ENCODE measurements around the gene MEA1. TPM values are rescaled to one million over a fixed set of nuclear protein-coding genes. Genes with fewer than 3 reads are reported as not detected.

MEA1 gene
- polyA plus RNA-seq, 4 donors = 75.3 to 104 (median 87.6) TPM

DNA sequence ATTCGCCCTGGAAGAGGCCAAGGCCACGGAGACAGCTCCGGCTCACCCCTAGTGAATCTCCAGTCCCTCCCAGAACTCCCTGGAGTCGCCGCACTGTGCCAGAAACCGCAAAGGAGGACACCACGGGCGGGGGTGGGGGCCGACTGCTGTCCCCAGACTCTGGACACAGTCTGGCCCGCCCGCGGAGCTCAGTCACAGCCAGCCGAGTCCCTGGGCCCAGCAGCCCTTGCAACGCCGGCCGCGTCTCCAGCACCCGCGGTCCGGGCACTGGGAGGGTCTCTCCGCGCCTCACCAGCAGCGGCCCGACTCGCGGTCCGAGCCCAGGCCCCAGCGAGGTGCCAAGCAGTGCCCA, 35.3 kb downstream of the MEA1 start:
- no peak for DNase-seq (ENCODE audit: low read depth in 4 of 4, low spot score in 2 of 4)

- no peak for DNase-seq (ENCODE audit: low read depth in 4 of 4, low spot score in 2 of 4)
Observed at GRCh38 chr6:42974919-42975505, 38.7 kb downstream of the MEA1 start.

DNA sequence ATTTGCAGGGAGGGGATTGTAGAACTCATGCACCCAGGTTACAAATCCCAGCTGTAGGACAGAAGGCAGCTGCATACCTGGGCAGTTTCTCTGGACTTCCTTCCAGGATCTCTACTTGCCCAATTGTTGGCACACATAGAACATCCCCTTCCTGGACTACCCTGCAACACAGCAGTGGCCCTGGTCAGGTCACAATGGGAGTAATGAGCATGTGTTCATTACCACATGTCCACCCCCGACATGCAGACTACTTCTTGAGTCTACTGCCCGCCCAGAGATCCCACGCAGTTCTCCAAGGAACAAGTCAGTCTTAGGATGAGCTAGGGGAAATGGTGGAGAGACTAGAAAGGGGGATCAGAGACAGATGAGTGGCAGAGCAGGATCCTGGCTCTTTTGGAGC, 39.8 kb downstream of the MEA1 start:
- DNase-seq (ENCODE audit: low read depth in 4 of 4, low spot score in 2 of 4) = no peak

DNA sequence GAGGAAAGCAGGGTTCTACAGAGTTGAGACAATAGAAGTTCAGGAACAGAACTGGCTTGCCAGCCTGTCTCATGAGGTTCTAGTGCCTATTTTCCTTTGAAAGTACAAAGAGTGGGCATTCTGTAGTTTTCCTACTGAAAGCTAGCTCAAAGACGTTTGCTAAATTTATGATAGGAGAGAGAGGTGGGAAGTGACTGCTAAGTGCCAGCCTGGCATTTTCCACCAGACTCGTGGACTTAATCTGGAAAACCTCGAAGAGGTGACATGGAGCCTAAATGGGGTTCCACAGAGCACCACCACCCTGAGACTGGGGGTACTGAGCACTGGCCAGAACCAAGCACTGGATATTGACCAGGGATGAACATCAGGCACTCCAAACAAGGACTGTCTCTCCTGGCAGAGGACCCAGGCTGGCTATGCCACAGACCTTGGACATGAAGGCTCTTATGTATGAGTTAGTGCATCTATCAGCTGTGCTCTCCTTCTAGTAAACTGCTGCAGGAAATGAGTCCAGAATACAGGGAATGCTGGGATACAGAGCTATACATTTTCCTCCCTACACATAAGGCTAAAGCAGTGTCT, 41.9 kb downstream of the MEA1 start:
- DNase-seq (ENCODE audit: low read depth in 4 of 4, low spot score in 2 of 4) = no peak

DNA sequence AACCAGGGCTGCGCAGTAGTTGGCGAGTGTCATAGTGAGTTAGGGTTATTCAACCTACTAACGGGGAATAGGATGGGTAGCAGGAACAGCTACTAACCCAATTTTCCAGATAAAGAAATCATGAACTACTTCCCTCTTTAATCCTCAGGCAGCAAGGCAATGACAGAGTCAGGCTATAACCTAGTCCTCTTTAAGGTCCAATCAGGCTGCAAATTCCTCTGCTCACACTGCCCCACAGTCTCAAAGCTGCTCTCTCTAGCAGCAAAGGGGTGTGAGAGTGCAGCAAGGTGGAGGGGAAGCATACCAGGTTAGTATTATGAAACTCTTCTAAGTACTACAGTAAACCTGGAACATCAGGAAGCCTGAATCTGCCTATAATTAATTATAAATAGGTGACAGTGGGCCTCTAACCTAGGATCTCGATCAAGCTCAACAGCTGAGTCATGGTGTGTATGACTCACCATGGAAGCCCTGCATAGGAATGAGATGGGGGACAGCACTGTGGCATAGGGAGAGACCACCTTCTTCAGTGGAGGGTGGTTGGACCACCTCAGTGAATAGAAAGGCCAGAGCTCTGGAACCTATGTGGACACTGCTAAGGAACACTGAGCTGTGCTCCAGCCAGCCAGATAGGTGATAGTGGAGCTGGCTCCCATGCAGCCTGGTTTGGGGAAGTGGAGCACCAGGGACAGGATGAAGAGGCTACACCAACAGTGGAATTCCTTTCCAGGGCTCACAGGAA, 42.7 kb downstream of the MEA1 start:
- DNase-seq (ENCODE audit: low read depth in 4 of 4, low spot score in 2 of 4) = no peak

- no peak for DNase-seq (ENCODE audit: low read depth in 4 of 4, low spot score in 2 of 4)
Observed at GRCh38 chr6:42969934-42970333, 43.8 kb downstream of the MEA1 start.

DNA sequence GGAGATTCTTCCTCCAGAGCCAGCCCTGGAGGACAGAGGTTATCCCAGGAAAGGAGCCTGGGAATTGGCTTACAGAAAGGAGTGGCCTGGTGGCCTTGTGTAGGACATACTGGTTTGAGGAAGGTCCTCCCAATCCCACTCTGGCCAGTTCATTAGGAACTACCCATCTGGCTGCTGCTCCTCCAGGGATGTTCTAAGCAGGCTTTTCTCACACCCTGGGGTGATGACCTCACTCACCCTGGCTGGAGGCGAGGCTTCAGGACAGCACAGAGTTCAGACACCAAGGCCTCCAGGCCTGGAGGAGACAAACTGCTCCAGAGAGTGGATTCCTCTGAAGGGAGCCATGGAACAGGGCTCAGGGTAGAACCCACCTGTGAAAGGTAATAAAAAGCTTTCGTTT, 44.3 kb downstream of the MEA1 start:
- DNase-seq (ENCODE audit: low read depth in 4 of 4, low spot score in 2 of 4) = no peak

DNA sequence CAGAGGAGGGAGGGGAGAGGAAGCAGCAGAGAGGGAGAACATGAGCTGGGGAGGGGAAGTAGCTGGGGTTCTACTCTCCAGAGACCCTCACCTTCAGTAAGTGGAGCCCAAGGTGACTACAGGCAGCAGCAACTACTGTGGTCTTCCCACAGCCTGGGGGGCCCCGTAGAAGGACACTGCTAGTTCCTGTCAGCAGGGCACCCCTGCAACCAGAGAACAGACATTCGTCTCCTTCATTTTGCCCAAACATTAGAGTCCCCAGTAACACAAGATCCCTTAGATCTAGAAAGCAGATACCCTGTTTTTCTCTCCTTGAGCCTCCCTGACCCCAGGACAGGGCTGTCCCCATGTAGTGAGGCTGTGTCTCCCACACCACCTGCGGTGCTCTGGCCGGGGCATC, 45.0 kb downstream of the MEA1 start:
- no peak for DNase-seq (ENCODE audit: low read depth in 4 of 4, low spot score in 2 of 4)

- DNase-seq (ENCODE audit: low read depth in 4 of 4, low spot score in 2 of 4) = no peak
Observed at GRCh38 chr6:42968126-42968701, 45.5 kb downstream of the MEA1 start.

DNA sequence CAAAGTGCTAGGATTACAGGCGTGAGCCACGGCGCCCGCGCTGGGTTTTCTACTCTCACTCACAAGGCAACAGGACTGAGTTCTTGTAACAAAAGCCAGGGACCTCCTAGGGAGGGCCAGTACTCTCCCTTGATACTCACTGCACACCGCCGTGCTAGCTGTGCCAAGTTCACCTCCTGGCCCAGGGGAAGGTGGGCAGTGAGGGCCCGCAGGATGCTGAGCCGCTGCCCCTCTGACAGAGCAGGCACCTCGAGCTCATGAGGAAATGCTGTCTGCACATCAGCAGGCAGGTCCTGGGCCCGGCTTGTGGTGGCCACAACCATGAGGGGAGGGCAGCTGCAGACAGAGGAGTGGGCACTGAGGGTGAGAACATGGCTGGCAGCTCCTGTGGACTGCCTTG, 46.5 kb downstream of the MEA1 start:
- no peak for DNase-seq (ENCODE audit: low read depth in 4 of 4, low spot score in 2 of 4)

DNA sequence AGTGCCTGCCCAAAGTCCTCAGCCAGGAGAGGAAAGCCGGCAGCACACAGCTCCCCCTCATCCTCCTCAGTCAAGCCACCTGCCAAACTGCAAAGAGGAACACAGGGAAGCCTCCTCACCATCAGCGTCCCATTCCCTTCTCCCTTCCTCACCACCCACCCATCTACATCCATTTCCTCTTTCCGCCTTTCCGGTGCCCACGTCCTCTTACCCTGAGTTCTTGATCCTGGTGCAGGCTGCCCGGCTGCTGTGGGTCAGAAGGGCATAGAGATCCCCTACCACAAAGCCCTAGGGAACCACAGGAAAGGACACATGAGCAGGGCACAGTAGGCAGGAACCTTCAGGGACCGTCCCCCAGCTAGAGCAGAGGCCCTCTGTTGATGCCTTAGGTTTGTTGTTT, 47.2 kb downstream of the MEA1 start:
- DNase-seq (ENCODE audit: low read depth in 4 of 4, low spot score in 2 of 4) = no peak

DNA sequence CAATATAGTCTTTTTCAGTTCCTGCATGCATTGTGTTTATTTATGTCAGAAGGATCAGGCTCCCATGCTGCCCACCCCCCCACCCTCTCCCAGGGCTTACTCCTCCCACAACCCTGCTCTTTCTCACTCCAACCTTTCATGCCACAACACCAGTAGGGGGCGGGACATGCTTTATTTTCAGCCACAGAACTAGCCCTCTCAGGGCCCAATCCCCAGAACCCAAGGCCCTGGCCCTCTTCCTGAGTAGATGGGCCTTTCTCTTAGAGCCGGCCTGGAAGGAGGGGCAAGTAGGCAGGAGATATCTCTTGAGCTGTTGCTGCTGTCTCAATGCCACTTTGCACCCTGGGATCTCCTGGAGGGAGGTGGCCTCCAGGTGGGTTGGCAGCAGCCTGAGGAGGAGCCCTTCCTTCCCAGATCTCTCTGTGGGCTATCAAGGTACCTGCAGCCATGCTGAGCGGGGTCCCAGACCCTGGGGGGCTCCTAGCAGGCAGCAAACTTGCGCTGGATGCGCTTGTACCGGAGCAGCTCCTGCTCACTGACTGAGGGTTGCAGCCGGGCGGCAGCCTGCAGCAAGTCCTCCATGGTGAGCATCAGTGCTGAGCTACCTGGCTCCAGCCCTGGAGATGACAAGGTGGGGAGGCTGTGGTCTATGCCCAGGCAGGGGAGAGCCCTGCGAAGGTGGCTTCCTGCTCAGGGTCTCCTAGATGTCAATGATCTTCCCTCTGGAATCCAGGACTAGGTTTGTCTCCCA, 49.7 kb downstream of the MEA1 start:
- no peak for DNase-seq (ENCODE audit: low read depth in 4 of 4, low spot score in 2 of 4)

- DNase-seq (ENCODE audit: low read depth in 4 of 4, low spot score in 2 of 4) = no peak
Observed at GRCh38 chr6:42963179-42963854, 50.4 kb downstream of the MEA1 start.

GRCh38 chr6:42962502-42963178, 51.1 kb downstream of the MEA1 start:
- DNase-seq (ENCODE audit: low read depth in 4 of 4, low spot score in 2 of 4) = no peak

GRCh38 chr6:42962096-42962495, 51.6 kb downstream of the MEA1 start:
- DNase-seq (ENCODE audit: low read depth in 4 of 4, low spot score in 2 of 4) = no peak

Other genes with a start within 250 kb of the MEA1 start
- 10 to 100 TPM; 13.3 to 16.5 (median 15.8) TPM for gene BICRAL, start 231.9 kb downstream of the MEA1 start, polyA plus RNA-seq (ENCODE audit: insufficient read length in 4 of 4)
- 100 to 1,000 TPM in 3 of 4 donors, 10 to 100 TPM in 1; 97.6 to 127 (median 113) TPM for gene RPL7L1, start 134.3 kb downstream of the MEA1 start, polyA plus RNA-seq (ENCODE audit: insufficient read length in 4 of 4)
- under 1 TPM; 0.27 to 0.47 (median 0.39) TPM for gene PTCRA, start 97.9 kb downstream of the MEA1 start, polyA plus RNA-seq (ENCODE audit: insufficient read length in 4 of 4)
- gene CNPY3, start 84.5 kb downstream of the MEA1 start, polyA plus RNA-seq (ENCODE audit: insufficient read length in 4 of 4) = 10 to 100 TPM; 59.5 to 71.6 (median 62.2) TPM
- gene GNMT, start 53.2 kb downstream of the MEA1 start, polyA plus RNA-seq (ENCODE audit: insufficient read length in 4 of 4) = 1 to 10 TPM in 2 of 4 donors, under 1 TPM in 2; 0.79 to 2.6 (median 1.4) TPM
- 10 to 100 TPM; 19.5 to 31.1 (median 24.2) TPM for gene PEX6, start 34.8 kb downstream of the MEA1 start, polyA plus RNA-seq (ENCODE audit: insufficient read length in 4 of 4)
- 10 to 100 TPM; 55.6 to 70.3 (median 64.6) TPM for gene PPP2R5D, start 29.4 kb downstream of the MEA1 start, polyA plus RNA-seq (ENCODE audit: insufficient read length in 4 of 4)
- gene KLHDC3, start 303 bp upstream of the MEA1 start, polyA plus RNA-seq (ENCODE audit: insufficient read length in 4 of 4) = 100 to 1,000 TPM in 3 of 4 donors, 10 to 100 TPM in 1; 89.8 to 109 (median 102) TPM
- gene RRP36, start 7.7 kb upstream of the MEA1 start, polyA plus RNA-seq (ENCODE audit: insufficient read length in 4 of 4) = 10 to 100 TPM; 57.6 to 65.5 (median 58.1) TPM
- gene CUL7, start 39.9 kb upstream of the MEA1 start, polyA plus RNA-seq (ENCODE audit: insufficient read length in 4 of 4) = 10 to 100 TPM; 46.0 to 63.7 (median 52.2) TPM
- gene MRPL2, start 45.5 kb upstream of the MEA1 start, polyA plus RNA-seq (ENCODE audit: insufficient read length in 4 of 4) = 10 to 100 TPM; 57.5 to 75.2 (median 67.6) TPM
- 10 to 100 TPM; 50.0 to 80.0 (median 65.7) TPM for gene KLC4, start 45.7 kb upstream of the MEA1 start, polyA plus RNA-seq (ENCODE audit: insufficient read length in 4 of 4)
- 100 to 1,000 TPM; 230 to 296 (median 261) TPM for gene PTK7, start 62.4 kb upstream of the MEA1 start, polyA plus RNA-seq (ENCODE audit: insufficient read length in 4 of 4)
- gene SRF, start 157.3 kb upstream of the MEA1 start, polyA plus RNA-seq (ENCODE audit: insufficient read length in 4 of 4) = 10 to 100 TPM; 26.7 to 36.1 (median 32.1) TPM
- gene CUL9, start 168.2 kb upstream of the MEA1 start, polyA plus RNA-seq (ENCODE audit: insufficient read length in 4 of 4) = 10 to 100 TPM; 27.5 to 52.0 (median 39.8) TPM
- gene DNPH1, start 215.5 kb upstream of the MEA1 start, polyA plus RNA-seq (ENCODE audit: insufficient read length in 4 of 4) = 100 to 1,000 TPM in 1 of 4 donors, 10 to 100 TPM in 3; 54.6 to 111 (median 81.2) TPM
- gene TTBK1, start 229.5 kb upstream of the MEA1 start, polyA plus RNA-seq (ENCODE audit: insufficient read length in 4 of 4) = under 1 TPM; 0.25 to 0.55 (median 0.40) TPM